ENCODE data around the gene ADRA2A.
A peak's percentile ranks its signal among the peaks of the same experiment; 100 is the strongest.

ADRA2A gene

DNA sequence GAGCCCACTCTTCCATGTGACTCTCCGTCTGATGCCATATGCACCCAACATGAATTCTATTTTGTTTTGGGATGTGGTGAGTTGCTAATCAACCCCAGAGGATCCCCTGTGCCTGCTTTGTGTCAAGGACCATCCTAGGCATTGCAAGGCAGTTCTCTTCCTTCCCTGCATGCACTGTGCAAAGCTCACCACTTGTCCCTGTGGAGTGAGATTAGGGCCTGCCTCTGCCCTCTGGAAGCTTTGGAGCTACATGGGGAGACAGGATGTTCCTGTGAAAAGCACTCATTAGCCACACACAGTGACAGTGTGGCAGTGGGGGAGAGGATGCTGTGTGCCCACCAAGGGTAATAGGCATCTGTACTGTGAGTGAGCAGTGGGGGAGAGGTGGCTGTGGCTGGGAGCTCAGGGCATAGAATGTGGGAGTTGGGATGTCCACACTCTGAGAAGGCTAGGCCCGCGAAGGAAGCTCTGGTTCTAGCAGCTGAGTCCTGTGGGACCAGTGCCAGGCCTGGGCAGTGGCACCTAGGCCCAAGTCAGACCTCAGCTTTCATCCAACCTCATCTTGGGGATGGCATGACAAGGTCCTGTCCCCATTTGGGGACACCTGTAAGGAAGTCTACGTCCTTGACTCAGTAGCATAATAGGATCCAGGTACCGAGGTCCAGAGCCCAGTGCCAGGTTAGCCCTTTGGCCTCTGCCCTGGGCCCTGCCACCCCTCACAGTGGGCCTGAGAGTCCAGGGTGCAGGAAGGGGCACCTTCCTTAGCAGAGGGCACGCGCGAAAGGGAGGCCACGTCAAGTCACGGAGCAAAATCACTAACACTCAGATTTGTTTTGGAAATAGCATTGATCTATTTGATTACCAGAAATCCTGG is 6.6 kb downstream of the ADRA2A start:
- no peak for DNase-seq

DNA sequence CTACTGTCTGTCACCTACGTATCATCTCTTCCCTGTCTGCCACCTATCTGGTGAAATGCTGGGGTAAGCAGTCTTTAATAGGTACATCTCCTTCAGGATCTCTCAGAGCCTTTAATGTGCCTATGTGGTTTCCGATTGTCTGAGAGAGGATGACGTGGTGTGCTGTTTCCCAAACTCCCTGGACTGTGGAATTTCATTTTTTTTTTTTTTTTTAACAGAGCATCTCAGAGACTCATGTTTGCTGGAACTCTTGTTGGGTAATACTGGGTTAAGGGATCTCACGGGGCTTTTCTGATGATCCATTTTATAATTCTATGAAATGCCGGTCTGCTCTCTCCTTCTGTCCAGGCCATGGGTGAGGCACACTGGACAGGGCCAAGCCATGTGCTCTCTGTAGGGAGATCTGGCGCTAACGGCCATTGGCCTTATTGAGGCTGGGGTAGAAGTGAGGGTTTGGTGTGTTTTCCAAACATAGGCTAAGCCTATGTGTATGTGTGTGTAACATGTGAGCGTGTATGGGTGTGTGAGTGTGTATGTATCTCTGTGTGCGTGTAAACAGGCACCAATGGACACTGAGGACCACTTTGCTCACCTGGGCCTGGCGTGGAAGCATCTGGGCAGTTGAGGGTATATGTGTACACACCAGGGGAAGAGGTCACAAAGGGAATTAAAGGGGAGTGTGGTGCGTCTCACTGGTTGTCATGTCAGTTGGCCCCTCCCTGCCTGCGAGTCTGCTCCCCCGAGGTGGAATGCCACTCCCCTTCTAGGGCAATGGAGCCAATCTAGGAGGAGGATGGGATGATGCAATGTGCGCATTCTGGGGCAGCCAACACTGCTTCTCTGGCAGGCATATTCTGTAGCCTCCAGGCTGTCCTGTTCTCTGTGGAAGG is 7.8 kb downstream of the ADRA2A start:
- DNase-seq: no peak

DNA sequence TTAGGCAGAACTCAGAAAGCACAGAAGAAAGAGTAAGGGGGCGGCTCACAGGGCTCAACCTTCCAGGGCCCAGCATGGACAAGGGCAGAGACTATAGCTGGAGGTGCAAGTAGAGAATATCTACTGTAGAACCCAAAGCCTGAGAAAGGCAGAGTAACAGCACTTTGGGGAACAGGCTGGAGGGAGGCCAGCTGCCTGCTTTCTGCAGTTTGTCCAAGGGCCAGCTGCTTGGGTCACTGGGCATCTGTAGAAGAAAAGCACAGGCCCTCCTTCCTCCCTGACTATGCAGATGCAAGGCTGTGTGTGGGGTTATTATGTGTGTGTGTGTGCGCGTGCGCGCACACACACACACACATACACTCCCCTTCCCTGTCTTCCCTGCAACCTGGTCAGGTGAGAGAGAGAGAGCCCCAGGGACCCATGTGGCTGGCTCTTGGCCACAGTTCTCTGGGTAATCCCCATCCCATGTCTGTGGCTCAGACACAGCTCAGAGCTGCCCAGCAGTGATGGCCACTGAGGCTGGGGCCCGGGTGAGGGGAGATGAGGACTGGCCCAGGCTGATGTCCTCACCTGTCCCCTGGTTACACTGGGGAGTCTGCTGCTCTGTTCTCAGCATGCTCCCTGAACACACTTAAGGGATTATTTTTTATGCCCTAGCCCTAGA is 9.0 kb downstream of the ADRA2A start:
- DNase-seq: no peak

GRCh38 chr10:111086574-111086973 is 9.7 kb downstream of the ADRA2A start:
- DNase-seq: no peak

- DNase-seq: no peak
Observed at GRCh38 chr10:111087331-111087756, 10.5 kb downstream of the ADRA2A start.

DNA sequence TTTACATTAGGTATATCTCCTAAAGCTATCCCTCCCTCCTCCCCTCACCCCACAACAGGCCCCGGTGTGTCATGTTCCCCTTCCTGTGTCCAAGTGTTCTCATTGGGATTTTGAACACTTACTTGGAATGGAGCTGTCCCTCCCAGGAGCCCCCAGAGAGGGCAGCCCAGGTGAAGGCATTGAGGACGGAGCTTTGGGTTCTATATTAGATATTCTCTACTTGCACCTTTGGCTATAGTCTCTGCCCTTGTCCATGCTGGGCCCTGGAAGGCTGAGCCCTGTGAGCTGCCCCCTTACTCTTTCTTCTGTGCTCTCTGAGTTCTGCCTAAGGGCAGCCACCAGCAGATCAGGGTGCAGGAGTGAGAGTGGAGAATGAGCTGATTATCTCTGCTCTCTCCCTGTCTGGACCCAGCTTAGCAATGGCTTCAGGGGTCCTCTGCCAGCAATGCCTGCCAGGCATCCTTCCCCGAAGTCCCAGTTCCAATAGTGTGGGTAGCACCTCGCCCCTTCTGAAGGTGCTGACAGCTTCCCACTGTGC is 11.2 kb downstream of the ADRA2A start:
- no peak for DNase-seq

DNA sequence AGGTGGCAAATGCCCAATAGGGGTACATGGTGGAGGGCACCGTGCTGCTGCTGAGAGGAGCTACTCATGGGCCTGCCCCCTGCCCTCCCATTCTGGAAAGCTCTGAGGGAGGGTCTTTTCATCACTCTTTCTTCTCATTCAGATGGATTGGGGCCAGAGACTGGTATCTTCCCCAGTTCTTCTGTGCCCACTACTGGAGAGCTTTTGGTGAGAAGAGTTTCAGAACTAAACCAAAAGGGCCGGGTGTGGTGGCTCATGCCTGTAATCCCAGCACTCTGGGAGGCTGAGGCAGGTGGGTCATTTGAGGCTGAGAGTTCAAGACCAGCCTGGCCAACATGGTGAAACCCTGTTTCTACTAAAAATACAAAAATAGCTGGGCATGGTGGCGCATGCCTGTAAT is 12.5 kb downstream of the ADRA2A start:
- DNase-seq: no peak

DNA sequence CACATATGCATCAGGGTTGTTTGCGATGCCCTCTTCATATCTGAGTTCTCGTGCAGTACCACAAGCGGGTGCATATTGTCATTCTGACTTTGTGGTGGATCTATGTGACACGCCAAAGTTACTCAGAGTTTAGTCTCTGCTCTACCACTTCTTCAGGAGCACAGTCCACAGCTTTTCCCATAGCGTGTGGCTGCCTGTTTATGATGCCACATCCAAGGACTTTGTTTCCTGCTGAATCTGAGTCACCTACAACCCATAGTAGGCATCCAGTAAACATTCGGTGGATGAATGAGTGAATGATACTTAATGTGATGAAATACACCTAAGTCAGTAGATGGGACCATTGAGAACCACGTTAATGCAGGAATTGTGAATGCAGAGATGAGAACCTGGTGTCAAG is 15.0 kb downstream of the ADRA2A start:
- no peak for DNase-seq

DNA sequence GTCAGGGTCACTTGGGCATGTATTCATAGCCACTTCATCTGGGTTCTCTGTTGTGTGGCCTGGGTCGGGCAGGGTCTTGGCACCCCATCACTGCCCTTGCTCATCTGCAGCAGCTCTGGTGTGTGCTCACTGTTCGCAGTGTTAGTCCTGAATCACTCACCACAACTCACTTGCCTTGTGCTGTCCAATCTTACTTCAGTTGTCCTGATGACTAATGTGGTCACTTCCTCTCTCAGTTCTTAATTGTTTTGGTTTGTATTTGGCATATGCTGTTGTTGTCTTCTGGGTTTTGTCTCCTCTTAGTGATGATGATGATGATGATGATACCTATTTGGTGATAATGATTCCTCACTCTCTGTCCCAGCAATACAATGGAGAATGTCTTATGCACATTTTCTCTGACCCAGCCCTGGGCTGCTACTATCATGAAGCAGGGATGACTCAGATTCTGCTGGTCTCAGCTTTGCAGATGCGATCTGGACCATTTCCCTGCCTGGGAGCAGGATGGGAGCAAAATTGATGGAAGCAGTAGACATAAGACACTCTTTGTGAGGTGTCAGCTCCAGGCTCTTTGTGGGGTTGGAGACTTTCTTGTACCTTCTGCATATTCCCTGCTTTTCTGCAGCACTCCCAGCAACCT is 17.0 kb downstream of the ADRA2A start:
- DNase-seq: no peak

GRCh38 chr10:111098679-111099437 is 22.0 kb downstream of the ADRA2A start:
- DNase-seq: no peak

DNA sequence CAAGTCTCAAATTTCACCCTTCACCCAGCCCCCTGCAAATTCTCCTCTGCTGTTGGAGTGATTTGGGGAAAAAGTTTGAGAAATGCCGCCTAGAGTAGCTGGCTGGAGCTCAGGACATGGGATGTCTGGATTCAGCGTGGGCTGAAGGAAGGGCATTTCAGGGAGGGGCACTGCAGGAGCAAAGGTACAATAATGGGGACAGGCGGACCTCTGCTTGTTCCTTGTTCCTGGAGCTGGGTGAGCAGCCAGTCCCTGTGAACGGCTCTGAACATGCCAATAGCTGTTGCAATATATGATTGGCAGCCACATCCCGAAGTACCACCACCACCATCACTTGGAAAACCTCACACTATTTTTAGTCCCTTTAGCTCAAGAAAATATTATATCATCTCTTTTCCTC is 23.4 kb downstream of the ADRA2A start:
- DNase-seq: no peak

- DNase-seq: no peak
Observed at GRCh38 chr10:111101796-111102195, 25.0 kb downstream of the ADRA2A start.

DNA sequence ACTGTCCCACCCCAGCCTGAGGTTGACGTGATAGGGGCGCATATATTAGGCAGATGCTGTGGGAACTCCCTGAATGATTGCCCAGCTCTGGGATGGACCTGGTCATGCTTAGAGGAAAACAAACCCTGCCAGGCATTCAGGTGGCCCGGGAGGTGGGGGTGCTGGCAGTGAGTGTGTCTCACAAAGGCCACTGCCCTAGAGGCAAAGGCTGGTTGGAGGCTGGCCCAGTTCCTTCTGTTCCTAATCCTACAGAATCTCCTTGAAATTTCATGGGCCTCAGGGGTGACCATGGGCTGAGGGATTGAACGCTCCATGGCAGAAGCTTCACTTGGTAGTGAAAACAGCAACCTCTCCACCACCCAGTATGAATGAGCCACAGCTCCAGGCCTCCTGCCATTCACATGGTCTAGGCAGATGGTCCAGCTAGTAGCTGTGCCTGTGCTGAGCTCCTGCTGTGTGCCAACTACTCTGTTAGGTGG is 25.6 kb downstream of the ADRA2A start:
- DNase-seq: no peak

- no peak for DNase-seq
Observed at GRCh38 chr10:111103196-111103840, 26.5 kb downstream of the ADRA2A start.

DNA sequence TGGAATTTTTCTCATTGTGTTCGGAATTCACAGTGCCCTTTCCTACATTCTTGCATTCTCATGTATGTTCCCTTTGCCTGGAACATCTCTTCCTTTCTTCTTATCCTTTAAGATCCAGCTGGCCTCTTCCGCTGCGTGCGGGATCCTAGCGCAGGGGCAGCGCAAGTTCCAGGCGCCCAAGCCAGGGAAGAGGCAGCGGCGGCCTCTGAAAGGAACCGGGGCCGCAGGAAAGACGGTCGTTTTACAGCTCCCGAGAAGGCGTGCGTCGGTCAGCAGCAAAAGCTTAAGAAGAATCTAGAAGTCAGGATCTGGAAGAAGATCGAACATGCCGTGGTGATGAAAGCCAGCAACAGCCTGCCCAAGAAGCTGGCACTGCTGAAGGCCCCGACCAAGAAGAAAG is 28.0 kb downstream of the ADRA2A start:
- DNase-seq: no peak

GRCh38 chr10:111106081-111106480 is 29.3 kb downstream of the ADRA2A start:
- no peak for DNase-seq

DNA sequence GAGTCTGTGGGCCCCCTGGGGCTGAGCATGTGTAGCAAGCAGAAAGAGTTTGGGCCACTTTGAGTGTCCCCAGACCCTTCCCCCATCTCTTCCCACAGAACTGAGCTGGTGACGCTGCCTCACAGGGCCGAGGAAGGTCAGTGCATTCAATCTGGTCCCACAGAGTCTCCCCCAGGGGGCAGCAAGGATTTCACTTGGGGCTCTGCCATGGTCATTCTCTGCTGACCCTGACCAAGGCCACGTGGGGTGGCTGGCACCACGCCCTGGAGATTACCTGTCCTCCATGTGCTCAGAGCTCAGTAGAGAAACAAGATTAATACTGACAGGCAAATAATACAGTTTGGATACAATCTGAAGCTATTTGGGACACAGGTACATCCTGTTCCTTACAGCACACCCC is 30.2 kb downstream of the ADRA2A start:
- no peak for DNase-seq

- no peak for DNase-seq
Observed at GRCh38 chr10:111107846-111108245, 31.0 kb downstream of the ADRA2A start.

DNA sequence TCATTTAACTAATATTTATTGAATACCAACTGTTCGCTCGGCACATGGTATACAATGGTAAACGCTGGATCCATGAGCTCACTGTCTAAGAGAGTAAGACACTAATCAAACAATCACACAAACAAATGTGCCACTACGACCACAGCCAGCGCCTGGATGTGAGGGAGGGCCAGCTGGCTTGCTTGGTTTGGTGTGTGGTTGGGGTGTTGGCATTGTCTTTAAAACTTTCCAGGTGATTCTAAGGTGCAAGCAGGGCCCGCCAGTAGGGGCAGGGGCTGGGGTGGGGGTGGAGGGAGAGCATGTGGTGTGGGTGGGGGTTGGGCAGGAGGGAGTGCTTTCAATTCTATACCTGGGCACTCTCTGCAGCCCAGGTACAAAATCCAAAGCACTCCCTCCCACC is 31.6 kb downstream of the ADRA2A start:
- no peak for DNase-seq

DNA sequence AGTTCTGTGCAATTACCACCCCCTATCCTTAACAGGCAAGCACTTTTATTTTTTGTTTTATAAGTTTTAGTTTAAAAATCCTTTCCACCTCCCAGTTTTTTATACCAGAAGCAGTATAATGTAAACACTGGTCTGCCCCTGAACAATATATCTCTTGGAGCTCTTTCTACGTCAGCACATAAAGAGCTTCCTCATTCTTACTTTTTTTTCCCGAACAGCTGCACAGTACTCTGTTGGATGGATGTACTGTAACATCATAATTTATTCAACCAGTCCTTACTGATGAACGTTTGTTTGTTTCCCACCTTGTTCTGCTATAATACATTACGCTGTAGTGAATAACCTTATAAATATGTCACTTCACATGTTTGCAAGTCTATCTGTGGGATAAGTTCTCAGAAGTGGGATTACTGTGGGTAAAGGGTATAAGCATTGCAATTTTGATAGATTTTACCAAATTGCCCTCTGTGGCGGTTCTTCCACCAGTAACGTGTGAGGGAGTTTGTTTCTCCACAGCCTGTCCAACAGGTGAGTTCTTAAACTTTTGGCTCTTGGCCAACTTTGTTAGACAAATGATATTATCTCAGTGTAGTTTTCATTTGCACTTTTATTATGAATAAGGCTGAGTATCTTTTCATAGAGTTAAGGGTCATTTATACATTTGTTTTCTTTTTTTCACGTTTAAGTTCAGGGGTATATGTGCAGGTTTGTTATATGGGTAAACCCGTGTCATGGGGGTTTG is 32.8 kb downstream of the ADRA2A start:
- DNase-seq: peak; percentile 31
